GM19328 (cell line): Measurements from ENCODE around the gene RUNX1.
A peak's percentile ranks its signal among the peaks of the same experiment; 100 is the strongest.

Source experiments
- ATAC-seq: cut with Tn5 transposase; IDR thresholded peaks from one replicate; pipeline ENCODE4 v1.9.1; 2021; ENCODE audit warnings: mild to moderate bottlenecking, moderate library complexity; ENCODE audit not compliant: unreplicated experiment

The RUNX1 gene

DNA sequence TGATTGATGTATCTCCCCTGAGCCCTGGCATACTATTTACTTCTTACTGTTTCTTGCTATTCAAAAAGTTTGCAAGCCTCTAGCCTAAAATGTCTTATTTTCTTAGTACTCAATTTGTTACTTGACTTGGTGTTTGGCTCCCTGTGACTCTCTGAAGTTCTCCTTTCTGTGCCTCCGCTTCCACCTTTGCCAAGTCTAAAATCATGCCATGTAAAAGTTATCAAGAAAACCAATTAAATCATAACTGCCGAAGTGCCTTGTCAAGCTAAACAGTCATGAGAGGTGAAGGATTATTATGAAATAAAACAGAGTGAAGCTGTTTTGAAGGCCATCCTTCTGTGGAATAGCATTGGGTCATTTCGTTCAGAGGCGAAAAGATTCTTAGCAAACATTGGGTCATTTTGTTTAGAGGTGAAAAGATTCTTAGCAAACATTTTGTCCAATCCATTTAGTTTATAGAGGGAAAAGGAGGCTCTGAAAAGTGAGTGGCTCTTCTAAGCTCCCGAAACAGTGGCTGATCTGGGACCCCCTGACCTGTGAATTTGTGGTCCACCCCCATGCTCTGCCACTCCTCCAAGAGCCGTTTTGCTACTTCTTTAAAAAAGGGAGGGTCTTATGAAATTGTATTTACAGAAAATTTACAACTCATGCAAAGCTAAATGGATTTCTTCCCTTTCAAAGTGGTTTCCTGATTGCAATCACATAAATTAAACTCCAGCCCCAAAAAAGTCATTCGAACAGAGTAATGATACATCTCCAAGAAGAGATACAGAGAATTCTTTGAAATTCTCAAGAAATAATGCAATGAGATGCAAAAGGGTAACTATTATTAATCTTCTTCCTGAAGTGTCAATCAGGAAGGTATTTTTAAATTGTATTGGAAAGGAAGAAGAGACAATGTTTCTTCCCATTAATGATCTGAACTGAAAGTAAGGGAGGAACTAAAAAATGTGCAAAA is 141.4 kb downstream of the RUNX1 start:
- no peak for ATAC-seq

- ATAC-seq: no peak
Observed at GRCh38 chr21:34906401-34906800, 142.7 kb downstream of the RUNX1 start.

- no peak for ATAC-seq
Observed at GRCh38 chr21:34905218-34905537, 143.9 kb downstream of the RUNX1 start.

DNA sequence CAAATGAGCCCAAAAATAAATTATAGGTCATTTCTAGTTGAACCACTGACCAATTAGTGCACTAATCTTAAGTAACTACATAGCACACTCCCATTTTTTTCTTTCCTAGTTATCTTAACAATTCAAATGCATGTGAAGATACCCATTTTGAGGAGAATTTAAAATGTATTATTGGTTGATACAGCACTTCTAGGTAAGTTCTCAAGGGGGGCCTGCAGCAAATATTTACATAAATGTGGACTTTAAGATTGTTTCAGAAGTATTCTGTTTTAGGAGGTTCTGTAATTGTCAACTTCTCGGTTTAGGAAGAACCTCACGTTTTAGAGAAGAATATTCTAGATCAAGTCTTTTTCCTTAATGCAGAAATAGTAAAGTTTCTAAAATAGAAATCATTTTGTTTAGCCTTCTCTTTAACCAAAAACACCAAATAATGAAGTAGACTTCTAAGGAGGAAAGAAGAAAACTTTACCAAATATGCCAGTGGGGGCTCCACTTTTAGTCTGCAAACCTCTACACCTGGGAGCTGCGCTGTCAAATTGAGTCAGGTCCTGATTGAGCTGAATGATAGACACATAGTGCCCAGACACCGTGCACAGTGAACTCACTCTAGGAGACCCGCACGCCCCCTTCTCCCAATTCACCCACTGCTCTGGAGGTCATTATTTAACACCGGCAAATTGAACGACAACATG is 144.4 kb downstream of the RUNX1 start:
- no peak for ATAC-seq

DNA sequence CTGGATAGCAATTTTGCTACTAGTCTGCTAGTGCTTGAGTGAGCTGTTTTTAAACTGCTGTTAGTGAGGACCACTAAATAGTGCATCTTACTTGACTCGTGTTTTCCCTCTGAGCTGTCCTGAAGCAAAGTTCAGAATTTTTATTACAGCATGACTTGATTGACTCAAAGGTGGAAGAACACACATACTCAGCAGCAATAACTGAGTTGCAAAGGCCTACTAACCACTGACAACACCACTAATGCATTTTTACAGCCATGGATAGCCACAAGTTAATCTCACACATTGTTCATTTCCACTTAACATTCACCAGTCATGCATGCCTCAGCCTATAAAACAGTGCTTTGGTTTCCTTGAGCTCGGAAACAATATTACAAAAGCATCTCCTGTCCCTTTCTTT is 148.7 kb downstream of the RUNX1 start:
- no peak for ATAC-seq

GRCh38 chr21:34899760-34900159 is 149.3 kb downstream of the RUNX1 start:
- no peak for ATAC-seq

GRCh38 chr21:34899302-34899701 is 149.8 kb downstream of the RUNX1 start:
- no peak for ATAC-seq

DNA sequence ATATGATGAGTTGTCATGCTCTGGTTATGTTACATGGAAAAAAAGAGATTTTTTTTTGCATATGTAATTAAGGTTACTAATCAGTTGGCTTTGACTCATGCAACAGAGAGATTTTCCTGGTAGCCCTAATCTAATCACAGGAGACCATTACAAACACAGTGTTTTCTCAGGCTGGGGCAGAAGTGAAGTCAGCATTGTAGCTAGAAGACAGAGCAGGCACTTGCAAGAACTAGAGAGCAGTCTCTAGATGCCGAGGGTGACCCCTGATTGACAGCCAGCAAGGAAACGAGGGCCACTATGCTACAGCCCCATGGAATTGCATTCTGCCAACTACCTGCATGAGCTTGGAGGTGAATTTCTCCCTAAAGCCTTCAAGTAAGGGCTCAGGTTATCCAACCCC is 151.3 kb downstream of the RUNX1 start:
- ATAC-seq: no peak

DNA sequence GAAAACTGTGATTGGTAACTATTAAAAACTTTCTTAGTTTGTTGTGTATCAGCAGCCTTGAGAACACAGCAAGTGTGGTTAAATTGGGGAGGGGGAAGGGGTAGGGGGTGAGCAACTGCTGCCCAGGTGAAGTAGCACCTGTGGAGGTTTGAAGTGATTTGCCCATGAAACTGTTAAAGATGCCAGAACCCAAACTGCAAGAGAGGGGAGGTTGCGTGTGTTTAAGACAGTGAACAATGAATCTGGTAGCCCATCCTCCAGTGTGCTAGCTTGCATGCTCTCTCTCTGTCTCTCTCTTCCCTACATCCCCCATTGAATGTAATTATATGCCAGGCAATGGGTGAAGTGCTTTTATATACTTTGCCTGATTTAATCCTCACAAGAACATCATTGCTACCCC is 154.7 kb downstream of the RUNX1 start:
- no peak for ATAC-seq

GRCh38 chr21:34892209-34892608 is 156.9 kb downstream of the RUNX1 start:
- no peak for ATAC-seq

DNA sequence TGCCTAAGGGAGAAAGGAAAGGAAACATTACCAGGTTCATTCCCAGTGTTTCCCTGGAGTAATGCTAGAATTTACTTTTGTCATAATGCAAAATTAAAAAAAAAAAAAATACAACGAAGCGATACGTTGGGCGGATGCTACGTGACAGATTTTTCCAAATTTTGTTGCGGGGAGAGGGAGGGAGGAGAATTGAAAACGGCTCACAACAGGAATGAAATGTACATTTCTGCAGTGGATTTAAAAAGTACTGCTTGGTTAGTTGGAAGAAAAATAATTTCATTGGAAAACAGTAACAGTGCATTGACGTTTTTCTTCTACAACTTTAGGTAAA is 157.5 kb downstream of the RUNX1 start:
- ATAC-seq: no peak

- no peak for ATAC-seq
Observed at GRCh38 chr21:34890724-34891612, 158.1 kb downstream of the RUNX1 start.

DNA sequence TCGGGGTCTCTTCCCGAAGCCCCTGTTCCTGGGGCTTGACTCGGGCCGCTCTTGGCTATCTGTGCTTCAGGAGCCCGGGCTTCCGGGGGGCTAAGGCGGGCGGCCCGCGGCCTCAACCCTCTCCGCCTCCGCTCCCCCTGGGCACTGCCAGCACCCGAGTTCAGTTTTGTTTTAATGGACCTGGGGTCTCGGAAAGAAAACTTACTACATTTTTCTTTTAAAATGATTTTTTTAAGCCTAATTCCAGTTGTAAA is 158.7 kb downstream of the RUNX1 start:
- ATAC-seq: no peak

DNA sequence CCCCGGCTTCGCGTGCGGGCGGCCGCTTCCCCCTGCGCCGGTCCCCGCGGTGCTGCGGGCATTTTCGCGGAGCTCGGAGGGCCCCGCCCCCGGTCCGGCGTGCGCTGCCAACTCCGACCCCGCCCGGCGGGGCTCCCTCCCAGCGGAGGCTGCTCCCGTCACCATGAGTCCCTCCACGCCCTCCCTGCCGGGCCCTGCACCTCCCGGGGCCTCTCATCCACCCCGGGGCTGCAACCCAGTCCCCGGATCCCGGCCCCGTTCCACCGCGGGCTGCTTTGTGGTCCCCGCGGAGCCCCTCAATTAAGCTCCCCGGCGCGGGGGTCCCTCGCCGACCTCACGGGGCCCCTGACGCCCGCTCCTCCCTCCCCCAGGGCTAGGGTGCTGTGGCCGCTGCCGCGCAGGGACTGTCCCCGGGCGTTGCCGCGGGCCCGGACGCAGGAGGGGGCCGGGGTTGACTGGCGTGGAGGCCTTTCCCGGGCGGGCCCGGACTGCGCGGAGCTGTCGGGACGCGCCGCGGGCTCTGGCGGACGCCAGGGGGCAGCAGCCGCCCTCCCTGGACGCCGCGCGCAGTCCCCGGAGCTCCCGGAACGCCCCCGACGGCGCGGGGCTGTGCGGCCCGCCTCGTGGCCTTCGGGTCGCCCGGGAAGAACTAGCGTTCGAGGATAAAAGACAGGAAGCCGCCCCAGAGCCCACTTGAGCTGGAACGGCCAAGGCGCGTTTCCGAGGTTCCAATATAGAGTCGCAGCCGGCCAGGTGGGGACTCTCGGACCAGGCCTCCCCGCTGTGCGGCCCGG is 159.2 kb downstream of the RUNX1 start:
- peak; percentile 37 for ATAC-seq

DNA sequence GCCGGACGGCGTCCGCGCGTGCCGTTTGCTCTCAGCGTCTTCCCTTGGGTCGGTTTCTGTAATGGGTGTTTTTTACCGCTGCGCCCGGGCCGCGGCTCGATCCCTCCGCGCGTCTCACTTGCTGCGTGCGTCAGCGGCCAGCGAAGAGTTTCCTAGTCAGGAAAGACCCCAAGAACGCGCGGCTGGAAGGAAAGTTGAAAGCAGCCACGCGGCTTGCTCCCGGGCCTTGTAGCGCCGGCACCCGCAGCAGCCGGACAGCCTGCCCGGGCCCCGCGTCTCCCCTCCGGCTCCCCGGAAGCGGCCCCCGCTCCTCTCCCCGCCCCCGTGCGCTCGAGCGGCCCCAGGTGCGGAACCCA is 159.8 kb downstream of the RUNX1 start:
- peak; percentile 3 for ATAC-seq

- ATAC-seq: peak; percentile 54
Observed at GRCh38 chr21:34888569-34889319, 160.4 kb downstream of the RUNX1 start.

DNA sequence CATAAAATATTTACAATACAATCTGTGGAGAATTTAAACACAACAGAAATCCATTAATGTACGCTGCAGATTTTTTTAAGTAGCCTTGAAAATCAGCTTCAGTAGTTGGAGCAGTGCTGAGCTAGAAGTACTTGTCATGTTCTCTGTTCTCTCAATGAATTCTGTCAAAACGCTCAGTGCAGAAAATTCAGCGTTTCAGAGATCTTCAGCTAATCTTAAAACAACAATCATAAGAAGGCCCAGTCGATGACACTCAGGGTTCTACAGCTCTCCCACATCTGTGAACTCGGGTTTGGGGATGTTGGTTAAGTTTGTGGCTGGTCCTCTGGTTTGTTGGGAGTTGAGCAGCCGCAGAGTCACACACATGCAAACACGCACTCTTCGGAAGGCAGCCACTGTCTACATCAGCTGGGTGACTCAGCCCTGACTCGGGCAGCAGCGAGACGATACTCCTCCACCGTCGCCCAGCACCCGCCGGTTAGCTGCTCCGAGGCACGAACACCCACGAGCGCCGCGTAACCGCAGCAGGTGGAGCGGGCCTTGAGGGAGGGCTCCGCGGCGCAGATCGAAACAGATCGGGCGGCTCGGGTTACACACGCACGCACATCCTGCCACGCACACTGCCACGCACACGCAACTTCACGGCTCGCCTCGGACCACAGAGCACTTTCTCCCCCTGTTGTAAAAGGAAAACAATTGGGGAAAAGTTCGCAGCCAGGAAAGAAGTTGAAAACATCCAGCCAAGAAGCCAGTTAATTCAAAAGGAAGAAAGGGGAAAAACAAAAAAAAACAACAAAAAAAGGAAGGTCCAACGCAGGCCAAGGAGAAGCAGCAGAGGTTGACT is 161.2 kb downstream of the RUNX1 start:
- no peak for ATAC-seq

GRCh38 chr21:34887105-34887442 is 162.0 kb downstream of the RUNX1 start:
- no peak for ATAC-seq

GRCh38 chr21:34886240-34887104 is 162.6 kb downstream of the RUNX1 start:
- ATAC-seq: no peak
